ENCODE data around the gene F13B.
"Not testable (repeated sequence)": the region's sequence is repeated elsewhere in the genome, so short reads cannot be mapped to it uniquely, and the experiment has no call there.

The F13B gene

DNA sequence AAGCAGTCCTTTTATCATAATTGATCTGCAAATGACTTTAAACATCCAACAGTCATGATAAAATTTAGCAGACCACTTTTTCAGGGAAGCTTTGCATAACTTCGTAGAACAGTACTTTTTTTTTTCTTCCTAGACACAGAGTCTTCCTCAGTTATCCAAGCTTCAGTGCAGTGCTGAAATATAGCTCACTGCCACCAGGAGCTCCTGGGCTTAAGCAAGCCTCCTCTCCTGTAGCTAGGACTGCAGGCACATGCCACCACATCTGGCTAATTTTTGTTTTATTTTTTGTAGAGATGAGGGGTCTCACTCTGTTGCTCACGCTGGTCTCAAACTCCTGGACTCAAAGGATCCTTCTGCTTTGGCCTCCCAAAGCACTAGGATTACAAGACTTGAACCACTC is 3.8 kb downstream of the F13B start:
- Histone ChIP-seq H3K4me1 (0 out of 2 replicates have a peak, but pooled peaks cover 8% of the 10 kb centered on the region), H3K36me3 (no peaks in the 10 kb centered on the region), H3K9ac (no peak overlapping the region), H3K4me3 (no peak overlapping the region), H4K20me1 (no peaks in the 10 kb centered on the region), H3K27ac (no peak overlapping the region), H3K4me2 (no peak overlapping the region), H3K27me3 (no peaks in the 10 kb centered on the region), H3K9me3 (no peaks in the 10 kb centered on the region)
- no peak for TF ChIP-seq Cebpa-rat (IDR thresholded peaks at IDR 0.05)

DNA sequence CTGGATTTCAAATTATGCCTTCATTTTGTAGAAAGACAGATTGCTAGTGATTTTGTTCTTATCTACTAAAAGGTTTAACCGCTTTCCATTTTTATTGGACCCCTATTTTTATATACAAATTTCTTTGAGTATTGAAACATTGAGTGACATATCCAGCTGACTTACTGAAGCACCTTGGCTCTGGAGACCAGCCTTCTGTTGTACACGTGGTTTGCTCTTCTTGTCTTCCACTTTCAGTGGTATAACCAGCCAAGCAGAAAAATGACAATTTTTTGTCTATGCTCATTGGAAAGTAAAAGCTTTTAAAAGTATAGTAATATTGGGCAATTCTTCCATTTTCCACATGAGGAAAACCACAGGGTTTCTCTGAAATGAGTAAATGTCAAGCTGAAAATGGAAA is 4.4 kb downstream of the F13B start:
- Histone ChIP-seq H3K36me3 (no peaks in the 10 kb centered on the region), H3K27me3 (no peaks in the 10 kb centered on the region), H3K4me1 (0 out of 2 replicates have a peak, but pooled peaks cover 8% of the 10 kb centered on the region), H3K4me2 (no peak overlapping the region), H3K4me3 (no peak overlapping the region), H3K9me3 (no peaks in the 10 kb centered on the region), H3K27ac (no peak overlapping the region), H4K20me1 (no peaks in the 10 kb centered on the region), H3K9ac (no peak overlapping the region)
- no peak for TF ChIP-seq Cebpa-rat (IDR thresholded peaks at IDR 0.05)

GRCh38 chr1:197049100-197049499 is 18.0 kb downstream of the F13B start:
- Histone ChIP-seq H4K20me1 (no peaks in the 10 kb centered on the region), H3K27ac (no peak overlapping the region), H3K4me3 (no peak overlapping the region), H3K27me3 (no peaks in the 10 kb centered on the region), H3K4me1 (peaks cover 4% of the 10 kb centered on the region; the same call in 1 of the 2 replicates), H3K9ac (no peak overlapping the region), H3K9me3 (0 out of 2 replicates have a peak, but pooled peaks cover 4% of the 10 kb centered on the region), H3K36me3 (no peaks in the 10 kb centered on the region), H3K4me2 (no peak overlapping the region)
- TF ChIP-seq Cebpa-rat (IDR thresholded peaks at IDR 0.05): no peak

DNA sequence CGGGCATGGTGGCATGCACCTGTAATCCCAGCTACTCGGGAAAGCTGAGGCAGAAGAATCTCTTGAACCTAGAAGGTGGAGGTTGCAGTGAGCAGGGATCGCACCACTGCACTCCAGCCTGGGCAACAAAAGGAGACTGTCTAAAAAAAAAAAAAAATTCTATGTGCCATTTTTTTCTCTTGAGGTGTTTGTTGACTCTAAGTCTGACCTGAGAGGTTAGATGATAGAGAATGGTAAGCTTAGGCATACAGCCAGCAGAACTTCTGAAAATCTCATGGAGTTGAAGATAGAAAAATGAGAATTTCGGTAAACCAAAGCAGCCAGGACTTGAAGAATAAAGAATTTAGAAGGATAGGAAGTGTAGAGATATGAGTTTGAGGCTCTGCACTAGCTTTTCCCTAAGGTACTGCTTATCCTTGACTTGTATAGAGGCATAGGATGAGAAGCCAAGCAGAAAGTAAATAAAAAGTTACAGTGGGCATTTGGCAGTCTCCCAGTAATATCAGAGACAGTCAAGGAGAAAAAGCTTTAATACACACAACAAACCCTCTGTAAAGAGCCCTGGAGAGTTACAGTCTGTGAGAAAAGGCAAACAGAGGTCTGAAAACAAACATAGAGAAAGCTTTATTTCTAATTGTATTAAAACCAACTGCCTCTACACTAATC is 24.3 kb downstream of the F13B start:
- TF ChIP-seq Cebpa-rat (IDR thresholded peaks at IDR 0.05): no peak
- Histone ChIP-seq H3K9ac (no peak overlapping the region), H3K4me1 (no peaks in the 10 kb centered on the region), H3K9me3 (no peaks in the 10 kb centered on the region), H3K27me3 (no peaks in the 10 kb centered on the region), H3K36me3 (no peaks in the 10 kb centered on the region), H3K4me2 (no peak overlapping the region), H4K20me1 (no peaks in the 10 kb centered on the region), H3K4me3 (no peak overlapping the region), H3K27ac (no peak overlapping the region)

DNA sequence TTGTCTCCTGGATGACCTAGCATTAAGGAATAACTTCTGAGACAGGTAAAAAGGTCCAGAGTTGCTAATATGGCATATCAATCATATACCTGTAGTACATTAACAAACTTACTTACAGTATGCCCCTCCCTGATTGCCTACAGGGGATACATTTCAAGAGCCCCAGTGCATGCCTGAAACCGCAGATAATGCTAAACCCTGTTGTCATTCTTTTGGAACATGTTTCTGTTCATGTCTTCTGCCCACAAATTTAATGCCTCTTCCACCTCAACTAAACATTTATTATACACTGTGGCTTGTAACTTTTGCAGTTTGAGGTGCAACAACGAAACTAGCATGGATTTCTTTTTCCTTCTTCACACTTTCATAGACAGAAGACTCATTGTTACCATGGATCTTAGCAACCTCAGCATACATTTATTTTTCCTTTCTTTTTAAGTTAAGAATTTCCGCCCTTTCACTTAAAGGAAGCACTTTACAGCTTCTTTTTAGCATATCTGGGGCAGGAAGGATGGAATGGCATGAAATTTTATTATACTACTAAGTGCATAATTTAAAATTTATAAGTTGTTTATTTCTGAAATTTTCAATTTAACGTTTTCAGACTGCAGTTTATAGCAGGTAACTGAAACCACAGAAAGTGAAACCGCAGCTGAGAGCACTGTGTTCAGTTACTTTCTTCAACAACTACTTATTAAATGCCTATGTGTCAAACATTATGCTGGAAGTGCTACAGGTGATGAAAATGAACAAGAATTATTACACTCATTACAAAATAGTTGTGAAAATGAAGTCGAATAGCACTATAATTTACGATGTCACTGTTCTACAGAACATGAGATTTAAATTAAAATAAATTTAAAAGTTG is 25.3 kb downstream of the F13B start:
- Histone ChIP-seq H3K9me3 (no peaks in the 10 kb centered on the region), H3K36me3 (no peaks in the 10 kb centered on the region), H3K4me3 (no peak overlapping the region), H3K4me2 (no peak overlapping the region), H4K20me1 (no peaks in the 10 kb centered on the region), H3K9ac (no peak overlapping the region), H3K27me3 (no peaks in the 10 kb centered on the region), H3K4me1 (no peaks in the 10 kb centered on the region), H3K27ac (no peak overlapping the region)
- TF ChIP-seq Cebpa-rat (IDR thresholded peaks at IDR 0.05): no peak

DNA sequence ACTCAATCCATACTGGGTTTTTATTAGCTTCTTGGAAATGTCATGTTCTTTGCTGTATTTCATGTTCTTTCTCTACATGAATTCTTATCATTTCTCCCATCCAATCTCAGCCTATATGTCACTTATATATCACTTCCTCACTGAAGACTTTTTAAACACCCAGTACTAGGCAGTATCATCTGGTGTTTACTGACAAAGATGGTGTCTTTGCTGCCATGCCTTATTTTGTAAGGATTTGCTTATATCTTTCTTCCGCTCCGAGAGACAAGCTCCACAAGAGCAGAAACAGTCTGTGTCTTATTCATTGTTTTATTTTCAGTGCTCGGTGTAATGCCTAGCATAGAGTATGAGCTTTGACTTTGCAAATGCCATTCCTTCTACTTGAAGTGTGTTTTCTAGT is 30.2 kb downstream of the F13B start:
- Histone ChIP-seq H3K4me2 (no peak overlapping the region), H3K36me3 (no peaks in the 10 kb centered on the region), H3K9me3 (no peaks in the 10 kb centered on the region), H3K4me1 (no peaks in the 10 kb centered on the region), H3K4me3 (no peak overlapping the region), H3K27ac (no peak overlapping the region), H3K9ac (no peak overlapping the region), H3K27me3 (no peaks in the 10 kb centered on the region), H4K20me1 (no peaks in the 10 kb centered on the region)
- no peak for TF ChIP-seq Cebpa-rat (IDR thresholded peaks at IDR 0.05)

- not testable (repeated sequence) for H4K20me1 ChIP-seq, H3K4me3 ChIP-seq, H3K4me2 ChIP-seq, H3K27me3 ChIP-seq, H3K9me3 ChIP-seq, H3K27ac ChIP-seq, H3K36me3 ChIP-seq, H3K4me1 ChIP-seq, H3K9ac ChIP-seq
Observed at GRCh38 chr1:197034631-197035339, 32.3 kb downstream of the F13B start.

DNA sequence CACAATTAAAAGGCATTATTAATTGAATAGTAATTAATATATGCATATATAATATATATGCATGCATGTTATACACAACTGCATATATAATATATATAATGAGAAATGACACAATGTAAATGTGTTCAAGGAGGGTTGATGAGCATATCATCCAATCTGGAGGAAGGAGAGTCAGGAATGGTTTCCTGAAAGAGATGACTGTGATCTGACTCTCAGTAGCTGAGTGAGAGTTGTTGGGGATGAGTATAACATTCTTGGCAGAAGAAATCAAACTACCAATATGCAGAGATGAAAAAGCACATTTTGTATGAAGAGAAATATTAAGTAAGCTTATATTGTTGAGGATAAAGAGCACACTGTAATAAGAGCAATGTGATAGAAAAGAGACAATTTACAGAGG is 37.3 kb downstream of the F13B start:
- H3K9me3 ChIP-seq: no peaks in the 10 kb centered on the region
- no peak for TF ChIP-seq Cebpa-rat (IDR thresholded peaks at IDR 0.05)
- H3K4me2 ChIP-seq: no peak overlapping the region
- no peaks in the 10 kb centered on the region for H3K4me1 ChIP-seq
- no peaks in the 10 kb centered on the region for H3K27me3 ChIP-seq
- H3K9ac ChIP-seq: no peak overlapping the region
- no peaks in the 10 kb centered on the region for H3K36me3 ChIP-seq
- no peak overlapping the region for H3K4me3 ChIP-seq
- H3K27ac ChIP-seq: no peak overlapping the region
- no peaks in the 10 kb centered on the region for H4K20me1 ChIP-seq

DNA sequence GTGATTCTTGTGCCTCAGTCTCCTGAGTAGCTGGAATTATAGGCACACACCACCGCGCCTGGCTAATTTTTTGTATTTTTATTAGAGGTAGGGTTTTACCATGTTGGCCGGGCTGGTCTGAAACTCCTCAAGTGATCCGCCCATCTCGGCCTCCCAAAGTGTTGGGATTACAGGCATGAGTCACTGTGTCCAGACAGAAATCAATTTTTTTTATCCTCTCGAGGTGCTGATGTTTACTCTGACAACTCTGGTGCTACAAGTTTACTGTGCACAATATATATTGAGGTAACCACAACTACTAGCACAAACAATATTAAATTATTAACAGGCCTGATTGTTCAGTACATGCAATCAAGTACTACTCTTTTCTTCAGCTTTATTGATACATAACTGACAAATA is 39.7 kb downstream of the F13B start:
- no peaks in the 10 kb centered on the region for H3K4me1 ChIP-seq
- TF ChIP-seq Cebpa-rat (IDR thresholded peaks at IDR 0.05): no peak
- H3K9ac ChIP-seq: no peak overlapping the region
- H4K20me1 ChIP-seq: no peaks in the 10 kb centered on the region
- H3K27ac ChIP-seq: no peak overlapping the region
- no peaks in the 10 kb centered on the region for H3K36me3 ChIP-seq
- no peak overlapping the region for H3K4me2 ChIP-seq
- no peak overlapping the region for H3K4me3 ChIP-seq
- no peaks in the 10 kb centered on the region for H3K9me3 ChIP-seq
- H3K27me3 ChIP-seq: no peaks in the 10 kb centered on the region

DNA sequence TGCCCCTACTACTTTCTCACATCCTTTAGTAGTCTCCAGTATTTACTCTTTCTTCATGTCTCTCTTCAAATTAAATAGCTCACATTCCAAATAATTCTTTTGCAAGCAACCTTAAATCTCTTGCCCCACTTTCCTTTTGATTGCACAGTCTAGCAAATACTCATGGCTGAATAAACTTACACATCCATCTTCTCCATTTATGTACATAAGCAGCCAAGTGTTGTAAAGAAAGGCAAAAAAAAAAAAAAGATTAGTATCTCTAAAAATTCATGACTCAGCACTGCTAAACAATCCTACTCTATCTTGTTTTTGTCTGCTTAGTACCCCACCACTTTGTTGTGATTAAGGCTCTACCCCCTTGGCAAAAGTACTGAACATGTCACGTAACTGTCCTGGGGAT is 42.6 kb downstream of the F13B start:
- peaks cover 6% of the 10 kb centered on the region; the same call in 1 of the 2 replicates for H3K4me1 ChIP-seq
- no peak overlapping the region for H3K27ac ChIP-seq
- H3K9me3 ChIP-seq: no peaks in the 10 kb centered on the region
- no peak overlapping the region for H3K9ac ChIP-seq
- no peaks in the 10 kb centered on the region for H3K36me3 ChIP-seq
- no peak overlapping the region for H3K4me3 ChIP-seq
- no peaks in the 10 kb centered on the region for H4K20me1 ChIP-seq
- H3K27me3 ChIP-seq: no peaks in the 10 kb centered on the region
- no peak for TF ChIP-seq Cebpa-rat (IDR thresholded peaks at IDR 0.05)
- H3K4me2 ChIP-seq: no peak overlapping the region

Measured in BLaER1 (cell line).